Loucy (cell line): Measurements from ENCODE around the gene PAX5.

Experiments
- EZH2phosphoT487 ChIP-seq: fragments of 200-600 bp; IDR thresholded peaks from 2 replicates; pipeline ENCODE4 v1.6.1; 2018; ENCODE audit warnings: antibody characterized with exemption, mild to moderate bottlenecking, moderate library complexity, borderline replicate concordance
- TF ChIP-seq, protein P1 (sequence below): fragments of 200-600 bp; sonication (generic); conservative IDR thresholded peaks from 2 replicates; pipeline ENCODE4 v1.5.1; 2014; ENCODE audit warnings: mild to moderate bottlenecking, antibody characterized with exemption, low read length

DNA sequence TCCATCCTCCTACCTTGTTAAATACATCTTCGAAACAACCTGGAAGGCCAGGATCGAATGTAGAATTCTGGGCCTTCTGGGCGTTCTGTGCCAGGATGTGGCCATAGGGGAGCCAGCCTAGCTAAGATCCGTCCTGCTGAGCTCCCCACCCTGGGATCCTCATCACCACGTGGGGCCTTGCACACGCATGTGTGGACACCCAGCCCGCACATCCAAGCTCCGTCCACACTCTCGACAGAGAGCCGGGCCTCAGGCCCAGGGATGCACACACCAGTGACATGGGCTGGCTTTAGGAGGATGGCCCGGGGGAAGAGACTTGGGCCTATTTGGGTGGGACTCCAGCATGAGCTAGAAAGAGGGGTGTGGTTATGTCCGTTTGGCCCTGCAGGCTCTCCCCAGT, 154.0 kb downstream of the PAX5 start:
- TF ChIP-seq, protein P1, sequence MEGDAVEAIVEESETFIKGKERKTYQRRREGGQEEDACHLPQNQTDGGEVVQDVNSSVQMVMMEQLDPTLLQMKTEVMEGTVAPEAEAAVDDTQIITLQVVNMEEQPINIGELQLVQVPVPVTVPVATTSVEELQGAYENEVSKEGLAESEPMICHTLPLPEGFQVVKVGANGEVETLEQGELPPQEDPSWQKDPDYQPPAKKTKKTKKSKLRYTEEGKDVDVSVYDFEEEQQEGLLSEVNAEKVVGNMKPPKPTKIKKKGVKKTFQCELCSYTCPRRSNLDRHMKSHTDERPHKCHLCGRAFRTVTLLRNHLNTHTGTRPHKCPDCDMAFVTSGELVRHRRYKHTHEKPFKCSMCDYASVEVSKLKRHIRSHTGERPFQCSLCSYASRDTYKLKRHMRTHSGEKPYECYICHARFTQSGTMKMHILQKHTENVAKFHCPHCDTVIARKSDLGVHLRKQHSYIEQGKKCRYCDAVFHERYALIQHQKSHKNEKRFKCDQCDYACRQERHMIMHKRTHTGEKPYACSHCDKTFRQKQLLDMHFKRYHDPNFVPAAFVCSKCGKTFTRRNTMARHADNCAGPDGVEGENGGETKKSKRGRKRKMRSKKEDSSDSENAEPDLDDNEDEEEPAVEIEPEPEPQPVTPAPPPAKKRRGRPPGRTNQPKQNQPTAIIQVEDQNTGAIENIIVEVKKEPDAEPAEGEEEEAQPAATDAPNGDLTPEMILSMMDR: no peak
- no peak for TF ChIP-seq EZH2phosphoT487
